Measurements from ENCODE around the gene ASPG.

DNA sequence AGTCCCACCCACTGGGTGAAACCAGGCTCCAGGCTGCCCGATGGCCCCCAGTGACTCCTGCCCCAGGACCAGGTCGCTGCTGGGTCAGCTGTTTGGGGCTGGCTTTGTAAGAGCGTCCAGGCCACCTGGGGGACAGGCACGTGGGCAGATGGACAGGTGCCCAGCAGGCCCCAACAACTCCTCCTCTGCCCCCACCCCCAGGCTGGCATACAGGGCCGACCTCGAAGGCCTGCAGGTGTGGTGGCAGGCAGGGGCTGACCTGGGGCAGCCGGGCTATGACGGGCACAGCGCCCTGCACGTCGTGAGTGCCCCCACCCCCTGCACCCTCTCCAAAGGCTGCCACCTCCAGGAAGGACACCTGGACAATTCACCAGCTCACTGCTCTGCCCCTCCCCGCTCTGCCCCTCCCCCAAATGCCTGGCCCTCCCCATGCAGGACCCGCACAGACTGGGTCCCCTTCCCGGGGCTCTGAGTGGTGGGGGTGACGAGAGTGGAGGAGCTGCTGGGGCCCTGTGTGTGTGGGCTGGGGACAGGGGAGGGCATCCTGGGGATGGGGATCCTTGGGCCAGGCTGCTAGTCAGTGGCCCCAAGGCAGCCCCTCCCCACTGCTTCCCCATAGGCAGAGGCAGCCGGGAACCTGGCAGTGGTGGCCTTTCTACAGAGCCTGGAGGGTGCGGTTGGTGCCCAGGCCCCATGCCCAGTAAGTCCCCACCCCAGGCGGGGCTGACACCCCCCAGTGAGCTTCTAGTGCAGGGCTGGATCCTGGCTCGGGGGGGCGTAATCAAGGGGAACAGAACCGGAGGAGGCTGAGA, 26.0 kb downstream of the ASPG start:
- TF ChIP-seq, protein P1, sequence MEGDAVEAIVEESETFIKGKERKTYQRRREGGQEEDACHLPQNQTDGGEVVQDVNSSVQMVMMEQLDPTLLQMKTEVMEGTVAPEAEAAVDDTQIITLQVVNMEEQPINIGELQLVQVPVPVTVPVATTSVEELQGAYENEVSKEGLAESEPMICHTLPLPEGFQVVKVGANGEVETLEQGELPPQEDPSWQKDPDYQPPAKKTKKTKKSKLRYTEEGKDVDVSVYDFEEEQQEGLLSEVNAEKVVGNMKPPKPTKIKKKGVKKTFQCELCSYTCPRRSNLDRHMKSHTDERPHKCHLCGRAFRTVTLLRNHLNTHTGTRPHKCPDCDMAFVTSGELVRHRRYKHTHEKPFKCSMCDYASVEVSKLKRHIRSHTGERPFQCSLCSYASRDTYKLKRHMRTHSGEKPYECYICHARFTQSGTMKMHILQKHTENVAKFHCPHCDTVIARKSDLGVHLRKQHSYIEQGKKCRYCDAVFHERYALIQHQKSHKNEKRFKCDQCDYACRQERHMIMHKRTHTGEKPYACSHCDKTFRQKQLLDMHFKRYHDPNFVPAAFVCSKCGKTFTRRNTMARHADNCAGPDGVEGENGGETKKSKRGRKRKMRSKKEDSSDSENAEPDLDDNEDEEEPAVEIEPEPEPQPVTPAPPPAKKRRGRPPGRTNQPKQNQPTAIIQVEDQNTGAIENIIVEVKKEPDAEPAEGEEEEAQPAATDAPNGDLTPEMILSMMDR (IDR thresholded peaks at IDR 0.05; ENCODE audit: low read depth, low read length, poor library complexity, severe bottlenecking): no peak
- TF ChIP-seq EZH2phosphoT487 (IDR thresholded peaks at IDR 0.05; ENCODE audit: borderline replicate concordance, low read length): no peak

Measured in DOHH2 (cell line).